WTC11 (cell line): ENCODE results near the gene KMT2A. TPM values are rescaled to one million over a fixed set of nuclear protein-coding genes. Genes with fewer than 3 reads are reported as not detected.
A peak's percentile ranks its signal among the peaks of the same experiment; 100 is the strongest.

Experiments used
- ATAC-seq: fragments of 200-7000 bp; cut with Tn5 transposase; 2 replicates; pipeline ENCODE4 v1.10.0; 2021; ENCODE audit warnings: mild to moderate bottlenecking, moderate library complexity
- CTCF ChIA-PET: fragments of 300-600 bp; sonication (Branson Sonifier 250); formaldehyde crosslinking; loops from one replicate; lab custom pipeline; 2021; ENCODE audit warnings: antibody characterized with exemption; lab: Charles Lee
- POLR2A ChIA-PET: fragments of 350-600 bp; sonication (Branson Sonifier 250); formaldehyde crosslinking; loops from one replicate; lab custom pipeline; 2021; ENCODE audit warnings: antibody characterized with exemption; lab: Charles Lee
- DNase-seq: peaks from one replicate; pipeline ENCODE4 v3.0.0; 2021; ENCODE audit warnings: low spot score
- H3K27ac Mint-ChIP-seq: 2 replicates; pipeline ENCODE4 v1.8.0; 2021; ENCODE audit warnings: mixed read lengths
- H3K27me3 Mint-ChIP-seq: 2 replicates; pipeline ENCODE4 v1.8.0; 2021; ENCODE audit warnings: low read depth, mild to moderate bottlenecking, moderate library complexity, mixed read lengths
- H3K36me3 Mint-ChIP-seq: 2 replicates; pipeline ENCODE4 v1.8.0; 2021; ENCODE audit warnings: mixed read lengths
- H3K4me1 Mint-ChIP-seq: 2 replicates; pipeline ENCODE4 v1.8.0; 2022; ENCODE audit warnings: mixed read lengths
- H3K4me3 Mint-ChIP-seq: 2 replicates; pipeline ENCODE4 v1.8.0; 2021; ENCODE audit warnings: mild to moderate bottlenecking, moderate library complexity, mixed read lengths
- H3K9me3 Mint-ChIP-seq: 2 replicates; pipeline ENCODE4 v1.8.0; 2021; ENCODE audit warnings: mixed read lengths
- AR ChIP-seq: fragments of 250-450 bp; sonication (Bioruptor Pico); IDR thresholded peaks from 2 replicates; pipeline ENCODE4 v1.9.0; 2021; ENCODE audit warnings: mild to moderate bottlenecking
- ARID4B ChIP-seq: sonication (generic); formaldehyde crosslinking; IDR thresholded peaks from 2 replicates; pipeline ENCODE4 v1.8.0; 2023; ENCODE audit warnings: missing genetic modification reagents, mild to moderate bottlenecking, borderline replicate concordance
- ATF3 ChIP-seq: sonication (generic); formaldehyde crosslinking; conservative IDR thresholded peaks from 2 replicates; pipeline ENCODE4 v1.8.1; 2022; ENCODE audit warnings: mild to moderate bottlenecking, missing genetic modification reagents
- E2F4 ChIP-seq: sonication (generic); formaldehyde crosslinking; IDR thresholded peaks from 2 replicates; pipeline ENCODE4 v1.8.1; 2022; ENCODE audit warnings: low read depth, mild to moderate bottlenecking, moderate library complexity, missing genetic modification reagents, borderline replicate concordance
- ESRRA ChIP-seq: sonication (generic); formaldehyde crosslinking; IDR thresholded peaks from 2 replicates; pipeline ENCODE4 v1.8.1; 2022; ENCODE audit warnings: mild to moderate bottlenecking, missing genetic modification reagents, borderline replicate concordance
- FOXK1 ChIP-seq: sonication (generic); formaldehyde crosslinking; IDR thresholded peaks from 2 replicates; pipeline ENCODE4 v1.8.0; 2022; ENCODE audit warnings: mild to moderate bottlenecking, moderate library complexity, missing genetic modification reagents
- FOXP1 ChIP-seq: sonication (generic); formaldehyde crosslinking; IDR thresholded peaks from 2 replicates; pipeline ENCODE4 v1.8.0; 2022; ENCODE audit warnings: missing genetic modification reagents, mild to moderate bottlenecking, moderate library complexity, borderline replicate concordance
- HMGXB4 ChIP-seq: sonication (generic); formaldehyde crosslinking; IDR thresholded peaks from 2 replicates; pipeline ENCODE4 v1.8.1; 2023; ENCODE audit warnings: mild to moderate bottlenecking, moderate library complexity, missing genetic modification reagents
- MXD4 ChIP-seq: fragments of 250-450 bp; sonication (Bioruptor Pico); IDR thresholded peaks from 2 replicates; pipeline ENCODE4 v1.8.0; 2021; ENCODE audit warnings: mild to moderate bottlenecking, moderate library complexity, borderline replicate concordance
- NFATC4 ChIP-seq: fragments of 250-450 bp; sonication (Bioruptor Pico); IDR thresholded peaks from 2 replicates; pipeline ENCODE4 v1.9.0; 2021; ENCODE audit warnings: mild to moderate bottlenecking
- NR1H2 ChIP-seq: sonication (generic); formaldehyde crosslinking; IDR thresholded peaks from 2 replicates; pipeline ENCODE4 v1.9.0; 2021; ENCODE audit warnings: mild to moderate bottlenecking, moderate library complexity, missing genetic modification reagents
- PRRX2 ChIP-seq: fragments of 250-450 bp; sonication (Bioruptor Pico); IDR thresholded peaks from 2 replicates; pipeline ENCODE4 v1.8.0; 2021; ENCODE audit warnings: mild to moderate bottlenecking
- SP1 ChIP-seq: sonication (generic); formaldehyde crosslinking; conservative IDR thresholded peaks from 2 replicates; pipeline ENCODE4 v1.8.1; 2022; ENCODE audit warnings: missing genetic modification reagents
- TEAD1 ChIP-seq: sonication (generic); formaldehyde crosslinking; IDR thresholded peaks from 2 replicates; pipeline ENCODE4 v1.8.0; 2022; ENCODE audit warnings: mild to moderate bottlenecking, missing genetic modification reagents
- USF1 ChIP-seq: sonication (generic); formaldehyde crosslinking; IDR thresholded peaks from 2 replicates; pipeline ENCODE4 v1.8.0; 2022; ENCODE audit warnings: mild to moderate bottlenecking, missing genetic modification reagents
- ZNF138 ChIP-seq: sonication (generic); formaldehyde crosslinking; conservative IDR thresholded peaks from 2 replicates; pipeline ENCODE4 v1.8.1; 2022; ENCODE audit warnings: mild to moderate bottlenecking, moderate library complexity, missing genetic modification reagents
- ZNF423 ChIP-seq: fragments of 250-450 bp; sonication (Bioruptor Pico); IDR thresholded peaks from 2 replicates; pipeline ENCODE4 v2.1.2; 2022; ENCODE audit warnings: mild to moderate bottlenecking, moderate library complexity
- total RNA-seq: library from RNA; stranded (reverse); gene quantifications from 3 replicates; pipeline ENCODE4 v1.2.3, GENCODE V29; 2021

Gene KMT2A
- total RNA-seq, 1 experiment from 2014 or later: 59.1 TPM

- Mint-ChIP-seq H3K9me3 (no peaks in the 10 kb centered on the region), H3K4me1 (peaks cover 17% of the 10 kb centered on the region), H3K27me3 (peaks cover 3% of the 10 kb centered on the region; the same call in 1 of the 2 replicates), H3K4me3 (peak overlapping the region; percentile 96), H3K27ac (no peak overlapping the region), H3K36me3 (no peaks in the 10 kb centered on the region)
- DNase-seq (no peak), ATAC-seq (no peak)
- CTCF ChIA-PET: no interaction called here
- POLR2A ChIA-PET: no interaction called here
- TF ChIP-seq AR (CRISPR knock-in tag) (no peak), SP1 (CRISPR knock-in tag) (no peak), ZNF138 (CRISPR knock-in tag) (no peak), ESRRA (CRISPR knock-in tag) (no peak), HMGXB4 (CRISPR knock-in tag) (no peak), FOXK1 (no peak), ATF3 (CRISPR knock-in tag) (no peak), NFATC4 (no peak)
These were observed 96.8 kb downstream of the KMT2A start for GRCh38 chr11:118532852-118533768.

- CTCF ChIA-PET: no interaction called here
- Mint-ChIP-seq H3K4me3 (no peak overlapping the region), H3K4me1 (peaks cover 15% of the 10 kb centered on the region), H3K27ac (no peak overlapping the region), H3K36me3 (no peaks in the 10 kb centered on the region), H3K27me3 (peaks cover 3% of the 10 kb centered on the region; the same call in 1 of the 2 replicates), H3K9me3 (no peaks in the 10 kb centered on the region)
- ATAC-seq: no peak
- DNase-seq: no peak
- POLR2A ChIA-PET: no interaction called here
- no peak for TF ChIP-seq ATF3 (CRISPR knock-in tag)
- TF ChIP-seq NR1H2: no peak
- no peak for TF ChIP-seq FOXP1 (CRISPR knock-in tag)
- no peak for TF ChIP-seq PRRX2
These were observed 97.8 kb downstream of the KMT2A start for GRCh38 chr11:118533769-118534729.

GRCh38 chr11:118535261-118535660 is 99.0 kb downstream of the KMT2A start:
- DNase-seq (no peak), ATAC-seq (no peak)
- Mint-ChIP-seq H3K36me3 (peaks cover 2% of the 10 kb centered on the region), H3K4me1 (peaks cover 3% of the 10 kb centered on the region), H3K9me3 (0 out of 2 replicates have a peak, but pooled peaks cover 2% of the 10 kb centered on the region), H3K27ac (no peak overlapping the region), H3K27me3 (peaks cover under 1% of the 10 kb centered on the region; the same call in 1 of the 2 replicates), H3K4me3 (no peak overlapping the region)
- ChIA-PET CTCF (no interaction called here), POLR2A (no interaction called here)
- TF ChIP-seq E2F4 (CRISPR knock-in tag): no peak
- no peak for TF ChIP-seq ARID4B (CRISPR knock-in tag)
- no peak for TF ChIP-seq NFATC4
- TF ChIP-seq TEAD1 (CRISPR knock-in tag): no peak
- TF ChIP-seq MXD4 (CRISPR knock-in tag): no peak
- TF ChIP-seq USF1 (CRISPR knock-in tag): no peak
- no peak for TF ChIP-seq ZNF423 (CRISPR knock-in tag)
